Stimulated activated CD8-positive, alpha-beta memory T cell treated with anti-CD3 and anti-CD28 coated beads, Interleukin-7, amount 100 ng/mL, for 48 hours (primary cell): ENCODE data around the gene PQBP1.
"Not testable (repeated sequence)": the region's sequence is repeated elsewhere in the genome, so short reads cannot be mapped to it uniquely, and the experiment has no call there.

Experiments used
- DNase-seq, 2 donors: peaks; one replicate each; pipeline ENCODE4 v3.0.0-alpha.2; 2020; ENCODE audit warnings: low read depth in 1 of 2; ENCODE audit errors: extremely low read depth in 1 of 2

Gene PQBP1

DNA sequence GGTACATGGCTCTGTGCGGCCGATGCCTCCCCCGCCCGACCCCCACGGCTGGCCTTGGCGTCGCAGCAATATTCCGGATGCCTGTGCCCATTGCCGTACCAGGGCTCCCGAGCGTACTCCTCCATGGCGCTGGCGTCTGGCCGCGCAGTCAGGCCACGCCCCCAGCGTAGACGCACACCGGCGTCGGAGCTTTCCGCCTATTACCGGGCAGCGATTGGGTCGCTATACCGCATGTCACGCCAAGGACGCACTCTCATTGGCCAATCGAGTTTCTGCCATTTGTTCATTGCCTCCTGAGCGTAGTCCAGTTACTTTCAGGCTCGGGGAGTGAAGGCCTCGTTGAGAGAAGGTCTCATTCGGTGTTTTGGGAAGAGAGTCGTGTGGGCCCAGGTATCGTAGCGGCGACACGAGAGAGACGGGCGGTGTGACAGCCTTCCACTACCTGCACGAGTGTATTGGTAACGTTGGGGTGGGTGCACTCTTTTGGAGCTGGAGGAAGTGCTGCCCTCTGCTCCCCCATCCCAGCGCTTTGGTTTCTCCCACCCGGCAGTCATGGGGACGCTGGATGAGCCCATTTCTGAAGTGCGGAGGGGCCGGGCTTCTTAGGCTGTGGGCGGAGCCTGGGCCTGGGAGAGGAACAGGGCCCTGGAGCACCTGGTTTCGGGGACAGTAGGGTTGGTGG, at the start of gene PQBP1, which contains the start of gene TIMM17B:
Gene PQBP1, plus strand, starts transcription at position 306 of the 682 bp plus-strand sequence. CDS start 580 bp downstream, outside the sequence.
Gene TIMM17B, minus strand, starts transcription at position 144 of the 682 bp plus-strand sequence. Its CDS starts 19 bp downstream, at position 125.
- peak; percentile 66 to 81 for DNase-seq

GRCh38 chrX:48848847-48849246, 48.9 kb upstream of the PQBP1 start:
- DNase-seq = no peak

GRCh38 chrX:48852857-48853256, 44.9 kb upstream of the PQBP1 start:
- DNase-seq = no peak

GRCh38 chrX:48853494-48853893, 44.2 kb upstream of the PQBP1 start:
- DNase-seq = not testable (repeated sequence)

- not testable (repeated sequence) for DNase-seq
Observed at GRCh38 chrX:48854121-48854804, 43.5 kb upstream of the PQBP1 start.

DNA sequence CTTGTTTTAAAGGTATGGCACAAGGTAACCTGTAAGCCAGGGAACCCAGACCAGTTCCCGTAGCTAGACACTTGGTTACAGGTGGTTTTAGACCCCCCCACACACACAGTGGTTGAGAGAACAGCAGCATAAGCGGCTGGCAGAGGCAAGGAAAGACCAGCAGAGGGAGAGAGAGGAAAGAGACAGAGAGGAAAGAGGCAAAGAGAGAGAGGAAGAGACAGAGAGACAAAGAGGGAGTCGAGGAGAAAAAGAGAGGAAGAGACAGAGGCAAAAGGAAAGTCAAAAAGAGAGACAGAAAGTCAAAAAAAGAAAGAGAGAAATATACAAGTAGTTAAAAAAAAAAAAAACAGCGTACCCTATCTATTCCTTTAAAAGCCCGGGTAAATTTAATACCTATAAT, 42.8 kb upstream of the PQBP1 start:
- no peak for DNase-seq

GRCh38 chrX:48864210-48864609, 33.5 kb upstream of the PQBP1 start:
- no peak for DNase-seq

- DNase-seq = not testable (repeated sequence)
Observed at GRCh38 chrX:48872017-48872416, 25.7 kb upstream of the PQBP1 start.

- DNase-seq = not testable (repeated sequence)
Observed at GRCh38 chrX:48876944-48877343, 20.8 kb upstream of the PQBP1 start.

DNA sequence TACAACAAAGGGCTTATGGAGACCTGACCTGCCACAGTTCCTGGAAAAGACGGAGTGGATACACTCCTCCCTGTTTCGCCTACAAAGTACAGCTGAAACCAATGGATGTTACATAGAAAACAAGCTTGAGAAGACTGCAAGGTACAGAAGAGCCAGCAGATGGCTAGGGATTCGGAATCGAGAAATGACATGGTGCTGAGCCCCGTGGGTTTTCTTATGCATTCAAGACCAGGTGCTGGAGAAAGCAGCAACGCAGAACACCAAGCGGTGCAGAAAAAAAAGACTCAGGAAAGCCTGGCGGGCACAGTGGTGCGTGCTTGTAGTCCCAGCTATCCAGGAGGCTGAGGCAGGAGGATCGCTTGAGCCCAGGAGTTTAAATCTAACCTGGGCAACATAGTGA, 14.0 kb upstream of the PQBP1 start:
- DNase-seq = no peak

- DNase-seq = not testable (repeated sequence)
Observed at GRCh38 chrX:48886586-48886985, 11.1 kb upstream of the PQBP1 start.

- DNase-seq = no peak
Observed at GRCh38 chrX:48890296-48890925, 7.3 kb upstream of the PQBP1 start.

- no peak for DNase-seq
Observed at GRCh38 chrX:48890934-48891401, 6.8 kb upstream of the PQBP1 start.

GRCh38 chrX:48891402-48892288, 6.1 kb upstream of the PQBP1 start:
- peak in 1 of 2 donors; percentile 62 for DNase-seq

GRCh38 chrX:48892896-48893295, 4.8 kb upstream of the PQBP1 start:
- DNase-seq = no peak

DNA sequence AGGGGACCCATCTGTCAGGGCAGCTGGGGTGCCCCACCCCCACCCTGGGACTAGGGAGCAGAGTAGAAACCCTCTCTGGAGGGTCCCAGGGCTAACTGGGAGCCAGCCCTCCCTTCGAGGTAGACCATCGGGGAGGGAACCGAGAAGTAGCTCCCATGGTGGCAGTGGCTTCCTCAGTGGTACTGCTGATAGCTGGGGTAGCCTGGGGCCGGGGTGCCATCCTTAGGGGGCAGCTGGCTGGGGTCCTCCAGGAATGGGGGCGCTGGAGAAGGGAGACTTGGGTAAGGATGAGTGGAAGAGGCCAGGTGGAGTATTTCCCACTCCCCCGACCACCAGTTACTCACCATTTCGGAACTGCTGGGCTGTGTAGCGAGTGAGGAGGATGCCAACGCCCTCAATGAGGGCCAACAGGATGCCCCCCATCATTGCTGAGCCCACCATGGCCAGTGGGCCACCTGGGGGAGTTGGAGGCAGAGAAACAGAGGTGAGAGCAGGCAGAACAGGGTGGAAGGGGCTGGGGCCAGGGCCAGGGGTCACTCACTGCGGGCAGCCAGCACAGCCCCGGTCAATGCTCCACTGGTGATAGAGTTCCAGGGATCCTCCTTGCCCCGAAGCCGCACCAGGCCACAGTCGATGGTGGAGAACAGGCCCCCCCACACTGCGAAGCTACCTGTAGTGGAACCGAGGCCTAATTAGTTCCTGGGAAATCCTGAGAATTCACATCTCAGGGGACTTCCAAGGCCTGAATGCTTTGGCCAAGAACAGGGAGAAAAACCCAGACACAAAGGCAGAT, 4.0 kb upstream of the PQBP1 start:
- DNase-seq = no peak

DNA sequence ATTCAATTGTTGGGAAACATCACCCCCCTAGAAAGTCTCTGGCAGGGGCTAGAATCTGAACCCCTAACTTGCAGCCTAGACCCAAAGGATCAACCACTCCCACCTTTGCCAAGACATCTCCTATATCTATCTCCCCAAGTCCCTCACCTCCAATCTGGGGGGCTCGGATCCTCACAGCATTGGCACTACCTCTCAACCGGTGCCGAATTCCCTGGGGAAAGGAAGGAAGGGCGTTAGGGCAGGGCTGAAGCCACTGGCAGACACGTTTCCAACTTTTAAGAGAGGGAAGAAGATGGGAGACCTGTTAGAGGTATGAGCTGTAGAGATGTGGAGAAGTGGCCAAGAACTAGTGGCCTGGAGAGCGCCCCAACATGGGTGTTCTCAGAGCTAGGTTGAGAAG, 2.8 kb upstream of the PQBP1 start:
- no peak for DNase-seq

DNA sequence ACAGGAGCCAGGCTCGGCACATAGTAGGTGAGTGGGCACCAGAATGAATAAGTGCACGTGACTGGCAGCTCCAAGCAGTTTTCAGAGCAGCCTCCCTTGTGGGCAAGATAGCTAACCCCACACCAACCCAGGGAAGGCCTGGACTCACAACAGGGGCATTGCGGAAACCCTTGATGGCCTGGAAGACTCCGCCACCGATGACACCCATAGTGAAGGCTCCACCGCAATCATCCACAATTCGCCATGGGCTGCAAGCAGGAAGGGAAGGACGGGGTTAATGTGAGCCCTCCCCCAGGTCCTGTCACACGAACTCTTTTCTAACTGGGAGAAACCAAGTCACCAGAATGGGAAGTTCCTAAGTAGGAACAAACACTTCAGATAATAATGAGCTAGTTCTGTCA, 1.1 kb upstream of the PQBP1 start:
- DNase-seq = no peak

DNA sequence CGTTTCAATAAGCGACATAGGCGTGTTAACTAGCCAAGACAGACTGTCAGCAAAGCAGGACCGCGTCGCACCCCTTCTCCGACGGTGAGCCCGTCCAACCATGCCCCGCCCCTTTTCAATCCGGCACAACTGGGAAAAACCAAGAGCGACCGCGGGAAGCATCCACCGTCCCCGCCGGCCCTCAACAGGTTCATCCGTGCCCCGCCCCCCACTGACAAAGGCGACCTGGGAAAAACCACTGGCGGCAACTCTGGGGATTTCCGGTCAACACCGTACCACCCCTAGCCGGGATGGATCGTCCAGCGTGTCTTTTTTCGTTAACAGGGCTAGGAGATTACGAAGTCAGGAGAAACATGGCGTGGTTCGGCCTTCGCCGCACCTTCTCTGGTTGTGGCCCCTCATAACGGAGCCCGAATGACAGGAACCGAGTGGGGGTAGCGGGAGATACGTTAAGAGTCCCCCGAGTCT, 539 bp upstream of the PQBP1 start:
- no peak for DNase-seq

GRCh38 chrX:48899078-48899410, 1.3 kb downstream of the PQBP1 start:
- no peak for DNase-seq
